Hepatocyte (in vitro differentiated cells): ENCODE results near the gene PLXNC1. TPM values are rescaled to one million over a fixed set of nuclear protein-coding genes. Genes with fewer than 3 reads are reported as not detected.

Source experiments
- DNase-seq: peaks from one replicate; pipeline ENCODE4 v3.0.0-alpha.2; 2016; ENCODE audit warnings: low spot score
- H2AFZ ChIP-seq: fragments of 200-600 bp; sonication (generic); 2 replicates; pipeline ENCODE4 v1.6.0; 2016; ENCODE audit warnings: antibody characterized with exemption, mild to moderate bottlenecking
- H3K27ac ChIP-seq: fragments of 200-600 bp; sonication (generic); 2 replicates; pipeline ENCODE4 v1.5.1; 2016; ENCODE audit warnings: mild to moderate bottlenecking
- H3K27me3 ChIP-seq: fragments of 200-600 bp; sonication (generic); 2 replicates; pipeline ENCODE4 v1.6.1; 2016
- H3K36me3 ChIP-seq: fragments of 200-600 bp; sonication (generic); replicated peaks from 2 replicates; pipeline ENCODE4 v1.5.1; 2016; ENCODE audit warnings: low read depth; ENCODE audit not compliant: insufficient read depth
- H3K4me1 ChIP-seq: fragments of 200-600 bp; sonication (generic); 2 replicates; pipeline ENCODE4 v1.5.1; 2016; ENCODE audit warnings: mild to moderate bottlenecking, moderate library complexity; ENCODE audit not compliant: insufficient read depth
- H3K4me2 ChIP-seq: fragments of 200-600 bp; sonication (generic); 2 replicates; pipeline ENCODE4 v1.6.0; 2016
- H3K4me3 ChIP-seq: fragments of 200-600 bp; sonication (generic); 2 replicates; pipeline ENCODE4 v1.5.1; 2016; ENCODE audit warnings: mild to moderate bottlenecking
- H3K79me2 ChIP-seq: fragments of 200-600 bp; sonication (generic); 2 replicates; pipeline ENCODE4 v1.6.0; 2017; ENCODE audit warnings: mild to moderate bottlenecking
- H3K9me2 ChIP-seq: fragments of 200-600 bp; sonication (generic); replicated peaks from 2 replicates; pipeline ENCODE4 v1.6.0; 2017; ENCODE audit warnings: mild to moderate bottlenecking; ENCODE audit not compliant: insufficient read depth
- H3K9me3 ChIP-seq: fragments of 200-600 bp; sonication (generic); 2 replicates; pipeline ENCODE4 v1.5.1; 2016; ENCODE audit warnings: low read depth, mild to moderate bottlenecking
- H4K20me1 ChIP-seq: fragments of 200-600 bp; sonication (generic); 2 replicates; pipeline ENCODE4 v1.6.0; 2016; ENCODE audit warnings: mild to moderate bottlenecking; ENCODE audit not compliant: insufficient read depth, poor library complexity, severe bottlenecking
- CTCF ChIP-seq: fragments of 200-600 bp; sonication (generic); IDR thresholded peaks from 2 replicates; pipeline ENCODE4 v1.5.1; 2016; ENCODE audit warnings: antibody characterized with exemption, mild to moderate bottlenecking; ENCODE audit not compliant: poor library complexity
- EZH2 ChIP-seq: fragments of 200-600 bp; sonication (generic); IDR thresholded peaks from 2 replicates; pipeline ENCODE4 v1.6.1; 2016; ENCODE audit warnings: antibody characterized with exemption, mild to moderate bottlenecking, borderline replicate concordance
- EZH2phosphoT487 ChIP-seq: fragments of 200-600 bp; sonication (generic); IDR thresholded peaks from one replicate; pipeline ENCODE4 v1.6.1; 2018; ENCODE audit warnings: antibody characterized with exemption, mild to moderate bottlenecking, low read depth, moderate library complexity; ENCODE audit not compliant: unreplicated experiment, severe bottlenecking
- WGBS: methylation state at CpG from one replicate; pipeline ENCODE4 v1.1.6; 2016; ENCODE audit warnings: low lambda C conversion rate; ENCODE audit errors: missing lambda C conversion rate; 5-methylcytosine and 5-hydroxymethylcytosine counted together
- polyA plus RNA-seq: library from polyadenylated mRNA; unstranded; fragments of >200 nt; fragmentation: Nextera tagmentation; extraction: Ambion mirVana; gene quantifications from 2 replicates; pipeline ENCODE4 v1.2.1, GENCODE V29; 2016
- total RNA-seq: library from RNA; depleted of rRNA; stranded (reverse); fragments of >200 nt; gene quantifications from 2 replicates; pipeline ENCODE4 v1.2.3, GENCODE V29; 2014

The PLXNC1 gene
- total and polyA plus RNA-seq, 2 experiments from 2014 or later, result 6.7 to 23.2 TPM

- WGBS, result 76% methylated on average over 7 of the region's 7 CpGs
- H3K9me2 ChIP-seq, result no peaks in the 10 kb centered on the region
- H3K27me3 ChIP-seq, result no peaks in the 10 kb centered on the region
- no peaks in the 10 kb centered on the region for H3K79me2 ChIP-seq
- peak overlapping the region; percentile 55 for H3K27ac ChIP-seq
- H2AFZ ChIP-seq, result no peak overlapping the region
- H4K20me1 ChIP-seq, result no peaks in the 10 kb centered on the region
- no peak for DNase-seq
- no peaks in the 10 kb centered on the region for H3K9me3 ChIP-seq
- H3K4me3 ChIP-seq, result no peak overlapping the region
- no peak for TF ChIP-seq EZH2phosphoT487
- no peak for TF ChIP-seq EZH2
- TF ChIP-seq CTCF, result no peak
- H3K4me2 ChIP-seq, result no peak overlapping the region
- no peaks in the 10 kb centered on the region for H3K4me1 ChIP-seq
- no peaks in the 10 kb centered on the region for H3K36me3 ChIP-seq
These were observed 91.1 kb downstream of the PLXNC1 start for GRCh38 chr12:94239332-94239993.

GRCh38 chr12:94240171-94240570 is 91.8 kb downstream of the PLXNC1 start:
- Histone ChIP-seq H3K4me2 (no peak overlapping the region), H3K9me3 (no peaks in the 10 kb centered on the region), H2AFZ (no peak overlapping the region), H3K4me1 (no peaks in the 10 kb centered on the region), H3K79me2 (no peaks in the 10 kb centered on the region), H3K27me3 (no peaks in the 10 kb centered on the region), H3K27ac (peak overlapping the region; percentile 60), H4K20me1 (no peaks in the 10 kb centered on the region), H3K9me2 (no peaks in the 10 kb centered on the region), H3K36me3 (no peaks in the 10 kb centered on the region), H3K4me3 (no peak overlapping the region)
- DNase-seq, result no peak
- TF ChIP-seq CTCF, result no peak
- TF ChIP-seq EZH2phosphoT487, result no peak
- TF ChIP-seq EZH2, result no peak
- 92% methylated on average over 1 of the region's 1 CpG for WGBS

- no peaks in the 10 kb centered on the region for H4K20me1 ChIP-seq
- no peak overlapping the region for H3K27ac ChIP-seq
- WGBS, result 92% methylated on average over 6 of the region's 6 CpGs
- DNase-seq, result no peak
- no peak overlapping the region for H2AFZ ChIP-seq
- no peaks in the 10 kb centered on the region for H3K4me1 ChIP-seq
- H3K36me3 ChIP-seq, result no peaks in the 10 kb centered on the region
- TF ChIP-seq EZH2phosphoT487 (no peak), EZH2 (no peak), CTCF (no peak)
- no peak overlapping the region for H3K4me2 ChIP-seq
- H3K79me2 ChIP-seq, result no peaks in the 10 kb centered on the region
- H3K9me2 ChIP-seq, result no peaks in the 10 kb centered on the region
- no peaks in the 10 kb centered on the region for H3K9me3 ChIP-seq
- H3K27me3 ChIP-seq, result no peaks in the 10 kb centered on the region
- no peak overlapping the region for H3K4me3 ChIP-seq
These were observed 94.5 kb downstream of the PLXNC1 start for GRCh38 chr12:94242901-94243300.
